ENCODE measurements around the gene LTB4R2.

The LTB4R2 gene

GRCh38 chr14:24277606-24278321, 32.2 kb upstream of the LTB4R2 start:
- DNase-seq = no peak

- DNase-seq = no peak
These were observed 31.5 kb upstream of the LTB4R2 start for GRCh38 chr14:24278424-24278823.

- DNase-seq = peak; percentile 59 to 70
These were observed 30.4 kb upstream of the LTB4R2 start for GRCh38 chr14:24279301-24280186.

GRCh38 chr14:24280797-24281460, 29.0 kb upstream of the LTB4R2 start:
- no peak for DNase-seq

GRCh38 chr14:24281636-24282035, 28.3 kb upstream of the LTB4R2 start:
- no peak for DNase-seq

- no peak for DNase-seq
These were observed 27.2 kb upstream of the LTB4R2 start for GRCh38 chr14:24282736-24283135.

GRCh38 chr14:24283796-24284460, 26.0 kb upstream of the LTB4R2 start:
- no peak for DNase-seq

GRCh38 chr14:24284501-24285035, 25.4 kb upstream of the LTB4R2 start:
- DNase-seq = no peak

- no peak for DNase-seq
These were observed 24.6 kb upstream of the LTB4R2 start for GRCh38 chr14:24285351-24285750.

GRCh38 chr14:24286996-24287395, 22.9 kb upstream of the LTB4R2 start:
- DNase-seq = no peak

GRCh38 chr14:24289649-24290280, 20.2 kb upstream of the LTB4R2 start:
- no peak for DNase-seq

- DNase-seq = no peak
These were observed 19.2 kb upstream of the LTB4R2 start for GRCh38 chr14:24290746-24291145.

- no peak for DNase-seq
These were observed 18.4 kb upstream of the LTB4R2 start for GRCh38 chr14:24291446-24292117.

GRCh38 chr14:24292118-24292807, 17.7 kb upstream of the LTB4R2 start:
- no peak for DNase-seq

- no peak for DNase-seq
These were observed 16.4 kb upstream of the LTB4R2 start for GRCh38 chr14:24293525-24293924.

GRCh38 chr14:24296341-24297157, 13.4 kb upstream of the LTB4R2 start:
- peak; percentile 62 to 70 for DNase-seq

- DNase-seq = peak; percentile 13 to 42
These were observed 12.6 kb upstream of the LTB4R2 start for GRCh38 chr14:24297190-24297964.

- DNase-seq = no peak
These were observed 11.1 kb upstream of the LTB4R2 start for GRCh38 chr14:24298892-24299254.
